NCI-H524 treated with DMSO at 0.1 percent for 48 hours (cell line): ENCODE data around the gene OSBP2.

Source experiments
- DNase-seq: peaks from one replicate; lab custom pipeline; 2025; lab: John Stamatoyannopoulos, UW

OSBP2 gene

GRCh38 chr22:30809086-30809485 is 114.4 kb downstream of the OSBP2 start:
- DNase-seq = no peak

GRCh38 chr22:30810105-30810504 is 115.4 kb downstream of the OSBP2 start:
- DNase-seq = no peak

- no peak for DNase-seq
Observed at GRCh38 chr22:30813936-30814335, 119.3 kb downstream of the OSBP2 start.

DNA sequence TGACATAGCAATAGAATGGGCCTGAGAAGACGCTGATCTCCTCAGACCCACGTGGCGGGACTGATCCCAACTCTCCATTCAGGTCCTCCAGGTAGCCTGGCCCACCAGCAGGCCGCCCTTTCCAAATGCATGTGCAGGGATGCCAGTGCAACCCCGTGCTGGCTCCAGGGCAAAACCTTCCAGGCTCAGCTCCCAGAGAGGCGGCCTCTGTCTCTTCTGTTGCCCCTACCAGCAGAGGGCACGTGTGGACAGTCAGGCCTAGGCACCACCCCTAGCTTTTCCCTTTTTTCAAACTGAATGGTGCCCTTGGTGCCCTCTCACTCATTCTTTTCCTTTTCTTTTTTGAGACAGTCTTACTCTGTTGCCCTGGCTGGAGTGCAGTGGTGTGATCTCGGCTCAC is 121.7 kb downstream of the OSBP2 start:
- no peak for DNase-seq

GRCh38 chr22:30821381-30821780 is 126.7 kb downstream of the OSBP2 start:
- no peak for DNase-seq

- DNase-seq = no peak
Observed at GRCh38 chr22:30821863-30822215, 127.2 kb downstream of the OSBP2 start.

DNA sequence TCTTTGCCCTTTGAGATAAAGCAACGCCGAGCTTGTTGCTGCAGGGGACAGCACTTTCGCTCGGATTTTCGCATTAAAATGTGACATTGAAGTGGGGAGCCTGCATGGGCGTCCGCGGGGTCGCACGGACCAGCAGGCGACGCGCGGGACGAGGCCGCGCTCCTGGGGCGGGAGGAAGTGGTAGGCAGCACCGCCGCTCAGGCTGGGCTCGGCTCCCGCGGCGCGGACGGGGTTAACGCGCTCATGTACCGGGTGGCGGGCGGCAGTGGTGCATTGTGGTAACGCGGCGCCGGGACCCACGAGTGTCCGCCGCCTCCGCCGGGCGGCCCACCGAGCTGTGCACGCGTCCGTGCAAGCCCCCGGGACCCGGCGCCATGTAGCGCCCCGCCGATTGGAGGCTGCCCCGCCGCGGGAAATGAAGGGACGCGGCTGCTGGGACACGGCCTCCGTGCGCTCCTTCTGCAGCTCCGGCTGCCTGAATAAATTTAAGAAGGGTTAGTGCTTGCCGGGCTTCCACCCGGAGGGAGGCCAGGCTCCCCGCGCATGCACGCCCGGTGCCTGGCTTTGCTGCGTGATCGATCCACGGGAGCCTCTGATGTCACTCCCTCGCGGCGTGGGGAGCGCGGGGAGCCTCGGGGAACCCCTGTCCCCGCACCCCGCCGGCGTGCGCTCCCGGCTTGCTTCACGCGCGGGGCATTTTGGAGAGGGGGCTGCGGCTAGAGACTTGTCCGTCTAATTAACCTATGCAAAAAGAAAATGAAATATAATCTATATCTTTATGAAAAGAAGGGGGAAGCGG is 127.7 kb downstream of the OSBP2 start:
- DNase-seq = no peak

GRCh38 chr22:30823015-30823370 is 128.3 kb downstream of the OSBP2 start:
- DNase-seq = no peak

DNA sequence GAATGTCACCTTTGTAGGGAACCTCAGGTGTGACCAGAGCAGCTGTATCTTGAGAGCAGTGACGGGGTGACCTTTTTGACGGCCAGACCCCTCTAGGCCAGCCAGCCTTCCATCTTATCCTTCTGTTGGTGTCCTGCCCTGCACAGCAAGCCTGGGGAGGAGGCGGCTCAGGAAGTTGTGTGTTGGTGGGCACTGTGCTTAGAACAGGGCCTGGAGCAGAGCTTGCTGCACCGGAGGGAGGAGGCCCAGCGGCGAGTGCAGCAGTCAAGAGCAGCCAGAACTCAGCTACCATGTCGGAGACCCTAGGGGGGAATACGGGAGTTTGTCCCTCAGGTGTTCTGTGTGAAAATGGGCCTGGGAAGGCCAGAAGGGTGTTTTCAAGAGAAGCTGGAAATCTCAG is 129.4 kb downstream of the OSBP2 start:
- DNase-seq = no peak

- DNase-seq = no peak
Observed at GRCh38 chr22:30824711-30825110, 130.0 kb downstream of the OSBP2 start.

- no peak for DNase-seq
Observed at GRCh38 chr22:30825711-30826505, 131.2 kb downstream of the OSBP2 start.

DNA sequence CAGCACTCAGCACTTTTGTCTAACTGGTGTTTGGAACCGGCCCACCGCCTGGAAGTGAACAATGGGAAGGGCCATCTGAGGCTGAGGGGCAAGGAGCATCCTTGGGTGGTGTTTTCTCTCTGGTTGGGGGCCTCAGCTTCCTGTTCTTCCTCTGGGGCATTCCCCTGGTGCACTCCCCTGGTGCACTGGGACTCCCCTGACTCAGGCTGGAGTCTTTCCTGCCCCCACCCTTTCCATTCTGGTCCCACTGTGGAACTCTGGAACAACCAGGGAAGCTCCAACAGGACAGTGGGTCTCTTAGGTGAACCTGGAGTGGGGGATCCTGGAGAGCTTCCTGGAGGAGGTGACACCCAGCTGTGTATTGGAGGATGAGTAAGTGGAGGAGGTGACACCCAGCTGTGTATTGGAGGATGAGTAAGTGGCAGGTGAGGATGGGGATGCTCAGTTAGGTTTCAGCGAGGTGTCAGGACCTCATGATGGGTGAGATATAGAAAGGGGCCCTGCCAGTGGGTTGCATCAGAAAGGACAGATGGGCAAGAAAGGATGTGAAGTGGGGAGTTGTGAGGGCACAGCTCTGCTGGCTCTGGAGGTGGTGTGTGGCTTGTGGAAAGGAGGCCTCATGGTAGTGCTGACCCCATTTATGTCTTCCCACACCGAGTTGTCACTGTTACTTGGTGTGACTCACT is 132.1 kb downstream of the OSBP2 start:
- DNase-seq = no peak

DNA sequence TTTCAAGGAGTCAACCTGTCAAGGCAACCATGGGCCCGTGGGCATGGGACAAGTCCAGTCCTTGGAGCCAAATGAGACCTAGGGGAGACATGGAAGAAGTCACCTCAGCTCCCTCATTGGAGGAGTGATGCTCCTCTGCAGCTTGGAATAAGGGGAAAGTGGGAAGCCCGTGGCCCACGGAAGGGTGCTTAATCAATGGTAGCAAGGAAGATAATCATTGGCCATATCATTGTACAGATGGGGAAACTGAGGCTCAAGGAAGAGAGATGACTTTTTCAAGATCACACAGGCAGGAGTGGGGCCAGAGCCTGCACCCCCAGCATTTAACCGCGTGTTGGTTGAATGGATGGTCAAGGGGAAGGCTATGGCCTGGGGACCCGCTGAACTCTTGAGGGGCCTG is 133.0 kb downstream of the OSBP2 start:
- DNase-seq = no peak

DNA sequence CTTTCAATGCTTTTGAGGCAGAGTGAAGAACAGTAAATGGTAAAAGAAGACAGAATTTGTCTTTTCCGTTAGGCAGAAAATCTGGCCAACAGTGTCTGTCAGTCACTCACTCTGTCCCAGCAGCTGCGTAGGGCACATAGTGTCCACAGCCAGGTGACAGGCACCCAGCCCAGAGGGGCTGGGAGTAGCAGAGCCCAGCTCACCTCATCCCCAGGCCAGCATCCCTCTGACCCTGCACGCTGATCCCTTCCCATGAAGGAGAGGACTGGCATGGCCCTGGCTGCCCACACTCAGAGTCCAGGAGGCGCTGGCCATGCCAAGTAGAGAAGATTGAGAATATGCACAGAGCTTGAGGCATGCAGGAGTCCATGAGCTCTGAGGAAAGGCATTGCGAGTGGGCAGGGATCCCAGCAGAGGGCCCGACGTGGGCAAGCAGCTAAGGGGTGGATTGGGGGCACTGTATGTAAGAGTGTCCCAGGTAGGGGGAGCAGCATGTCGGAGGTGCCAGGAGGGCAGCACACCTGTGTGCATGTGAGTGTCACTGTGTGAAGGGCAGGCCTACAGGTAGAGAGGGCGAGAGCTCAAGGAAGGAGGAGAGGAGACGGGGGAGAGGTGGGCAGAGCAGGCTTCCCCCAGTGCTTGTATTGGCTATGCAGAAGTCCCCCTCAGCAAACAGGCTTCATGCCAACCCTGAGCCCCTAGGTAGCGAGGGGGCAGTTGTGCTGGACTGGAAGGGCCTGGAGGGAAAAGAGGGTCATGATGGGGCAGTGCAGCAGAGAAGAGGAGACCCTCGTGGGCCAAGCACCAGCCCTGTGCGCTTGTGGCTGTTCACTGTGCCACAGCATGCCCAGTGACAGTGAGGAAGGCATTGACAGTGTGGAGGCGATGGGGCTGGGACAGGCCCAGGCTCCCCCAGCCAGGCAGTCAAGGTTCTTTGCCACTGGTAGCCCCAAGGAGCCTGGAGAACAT is 133.8 kb downstream of the OSBP2 start:
- no peak for DNase-seq

DNA sequence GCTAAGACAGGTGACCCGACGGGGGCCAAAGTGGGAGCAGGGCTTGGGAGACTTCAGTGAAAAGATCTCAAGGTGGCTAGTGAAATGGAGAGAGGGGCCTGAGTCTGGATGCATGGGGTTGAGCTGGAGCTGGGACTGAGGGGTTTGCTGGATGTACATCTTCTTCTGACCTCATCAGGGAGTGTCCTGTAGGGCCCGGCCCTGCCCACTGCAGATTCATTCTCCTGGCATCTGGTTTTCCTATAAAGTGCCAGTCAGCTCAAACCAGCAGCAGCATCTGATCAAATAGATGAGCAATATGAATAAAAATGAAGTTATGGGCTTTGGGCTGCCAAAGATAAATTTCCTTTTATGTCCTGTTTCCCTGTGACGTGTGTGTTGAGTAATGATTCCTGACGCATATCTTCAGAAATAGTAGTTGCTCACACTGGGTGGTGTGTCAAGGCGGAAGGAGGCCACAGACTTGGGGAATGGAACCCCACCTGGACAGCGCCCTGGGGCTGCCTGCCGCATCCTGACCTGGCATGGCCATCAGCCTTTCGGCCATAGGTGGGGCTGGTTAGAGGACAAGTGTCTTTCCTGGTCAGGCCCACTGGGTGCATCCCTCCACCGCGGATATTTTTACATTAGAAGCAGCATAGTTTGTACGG is 135.4 kb downstream of the OSBP2 start:
- no peak for DNase-seq

DNA sequence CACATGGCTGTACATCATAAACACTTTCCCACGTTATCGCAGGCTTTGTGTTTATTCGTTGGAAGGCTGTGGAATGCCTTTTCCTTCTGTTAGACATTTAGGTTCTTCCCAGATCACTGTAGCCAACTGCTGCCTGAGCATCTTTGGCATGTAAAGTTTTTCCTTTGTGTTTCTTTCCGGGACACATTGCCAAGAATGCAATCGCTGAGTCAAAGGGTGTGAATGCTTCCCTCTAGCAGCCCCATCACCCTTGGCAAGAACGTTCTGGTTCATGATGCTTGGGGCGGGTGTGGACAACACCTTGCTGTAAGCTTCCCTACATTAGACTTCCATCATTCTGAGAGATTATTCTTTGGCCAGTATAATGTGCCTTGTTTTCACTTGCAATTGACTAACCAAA is 136.2 kb downstream of the OSBP2 start:
- DNase-seq = no peak

GRCh38 chr22:30832407-30832987 is 137.8 kb downstream of the OSBP2 start:
- no peak for DNase-seq

DNA sequence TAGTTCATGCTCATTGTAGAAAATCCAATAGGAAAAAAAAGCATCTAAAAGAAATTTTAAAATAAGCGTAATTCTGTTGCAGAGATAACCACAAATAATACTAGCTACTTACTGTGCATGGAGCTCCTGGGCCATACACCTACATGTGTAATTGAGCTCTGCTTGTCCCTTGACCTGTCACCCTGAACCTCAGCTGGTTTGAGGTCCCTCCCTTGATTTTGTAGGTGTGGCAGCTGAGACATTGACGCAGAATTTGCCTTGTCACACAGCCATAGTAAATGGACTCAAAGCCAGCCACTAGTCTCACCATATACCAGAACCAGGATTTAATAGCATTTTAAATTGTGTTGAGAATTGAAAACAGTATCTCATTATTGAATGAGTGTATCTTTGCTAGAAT is 138.6 kb downstream of the OSBP2 start:
- no peak for DNase-seq

- no peak for DNase-seq
Observed at GRCh38 chr22:30837531-30837930, 142.9 kb downstream of the OSBP2 start.

- no peak for DNase-seq
Observed at GRCh38 chr22:30838111-30838510, 143.4 kb downstream of the OSBP2 start.

DNA sequence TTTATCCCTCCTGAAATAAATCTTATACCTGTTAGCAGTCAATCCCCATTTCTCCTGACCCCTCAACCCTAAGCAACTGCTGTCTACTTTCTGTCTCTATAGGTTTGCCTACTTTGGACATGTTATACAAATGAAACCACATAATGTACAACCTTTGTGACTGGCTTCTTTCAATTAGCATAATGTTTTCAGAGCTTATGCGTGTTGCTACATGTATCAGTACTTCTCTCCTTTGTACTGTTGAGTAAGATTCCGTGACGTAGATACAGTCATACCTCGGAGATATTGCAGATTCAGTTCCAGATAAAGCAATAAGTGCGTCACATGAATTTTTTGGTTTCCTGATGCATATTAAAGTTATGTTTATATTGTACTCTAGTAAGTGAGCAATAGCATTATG is 146.6 kb downstream of the OSBP2 start:
- DNase-seq = no peak
